HG03565 (cell line): ENCODE data around the gene PHLDB3.
A peak's percentile ranks its signal among the peaks of the same experiment; 100 is the strongest.

Source experiments
- ATAC-seq: cut with Tn5 transposase; IDR thresholded peaks from one replicate; pipeline ENCODE4 v1.9.1; 2021; ENCODE audit warnings: mild to moderate bottlenecking, moderate library complexity; ENCODE audit not compliant: unreplicated experiment

PHLDB3 gene

DNA sequence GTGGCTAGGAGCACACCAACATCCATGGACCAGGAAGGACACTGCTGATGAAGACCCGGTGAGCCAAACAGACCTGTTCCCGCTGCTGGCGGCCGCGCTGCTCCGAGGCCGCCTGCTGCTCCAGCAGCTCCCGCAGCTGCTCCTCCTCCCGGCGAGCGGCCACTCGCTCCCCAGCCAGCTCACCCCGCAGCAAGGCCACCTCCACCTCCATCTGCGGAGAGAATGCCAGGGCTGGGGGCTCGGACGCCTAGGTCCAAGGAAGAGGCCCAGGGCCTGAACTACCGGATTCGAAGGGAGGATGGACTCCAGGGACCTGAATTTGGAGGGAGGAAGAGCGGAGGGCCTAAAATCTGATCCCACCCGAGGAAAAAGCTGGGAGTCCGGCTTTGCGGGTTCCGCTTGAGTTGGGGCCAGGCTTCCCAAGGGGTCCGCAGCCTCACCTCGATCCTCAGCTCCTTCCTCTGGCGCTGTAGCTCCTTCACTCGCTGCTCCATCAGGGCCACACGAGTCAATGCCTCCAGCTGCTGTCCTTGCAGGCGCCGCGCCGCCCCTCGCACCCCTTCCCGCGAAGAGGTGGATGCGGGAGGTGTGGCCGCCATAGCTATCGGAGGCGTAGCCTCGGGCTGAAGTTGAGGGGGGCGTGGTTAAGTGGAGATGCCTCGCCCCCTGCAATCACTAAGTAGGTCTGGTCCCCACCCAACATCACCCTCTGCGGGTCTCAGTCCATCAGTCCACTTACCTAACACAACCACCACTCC is 2.7 kb downstream of the PHLDB3 start:
- no peak for ATAC-seq

GRCh38 chr19:43499042-43499441 is 5.5 kb downstream of the PHLDB3 start:
- ATAC-seq: no peak

GRCh38 chr19:43498233-43498842 is 6.2 kb downstream of the PHLDB3 start:
- ATAC-seq: no peak

DNA sequence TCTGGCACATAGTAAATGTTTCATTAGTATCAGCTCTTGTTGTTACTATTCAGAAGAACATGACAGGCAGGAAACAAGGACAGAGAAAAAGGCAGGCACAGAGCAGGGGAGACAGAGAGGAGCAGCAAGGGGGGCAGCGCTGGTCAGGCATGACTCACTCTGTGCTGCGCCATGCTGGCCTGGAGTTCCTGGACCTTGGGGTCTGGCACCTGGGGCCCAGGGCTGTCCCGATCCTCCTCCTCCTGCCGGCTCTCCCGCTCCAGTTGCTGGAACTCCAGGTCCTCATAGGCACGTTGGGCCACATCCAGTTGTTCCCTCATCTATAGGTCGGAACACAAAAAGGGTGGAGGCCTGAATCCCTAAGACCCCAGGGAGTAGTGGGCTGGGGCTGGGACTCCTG is 7.6 kb downstream of the PHLDB3 start:
- no peak for ATAC-seq

DNA sequence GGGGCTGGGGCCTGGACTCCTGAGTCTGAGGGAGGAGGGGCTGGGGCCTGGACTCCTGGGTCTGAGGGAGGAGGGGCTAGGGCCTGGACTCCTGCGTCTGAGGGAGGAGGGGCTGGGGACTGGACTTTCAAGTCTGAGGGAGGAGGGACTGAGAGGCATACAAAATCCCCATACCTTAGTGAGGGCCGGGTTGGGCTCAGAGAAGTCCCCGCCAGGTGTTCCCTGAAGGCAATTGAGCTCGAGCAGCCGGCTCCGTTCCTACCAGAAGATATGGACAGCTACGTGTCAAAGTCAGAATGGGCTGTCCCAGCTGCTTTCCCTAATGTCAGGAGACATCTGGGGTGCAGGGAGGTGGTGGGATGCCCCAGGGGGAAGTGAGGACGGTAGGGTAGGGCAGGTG is 9.5 kb downstream of the PHLDB3 start:
- ATAC-seq: no peak

- ATAC-seq: no peak
Measured at GRCh38 chr19:43490759-43491158, 13.8 kb downstream of the PHLDB3 start.

GRCh38 chr19:43489979-43490599 is 14.5 kb downstream of the PHLDB3 start:
- no peak for ATAC-seq

DNA sequence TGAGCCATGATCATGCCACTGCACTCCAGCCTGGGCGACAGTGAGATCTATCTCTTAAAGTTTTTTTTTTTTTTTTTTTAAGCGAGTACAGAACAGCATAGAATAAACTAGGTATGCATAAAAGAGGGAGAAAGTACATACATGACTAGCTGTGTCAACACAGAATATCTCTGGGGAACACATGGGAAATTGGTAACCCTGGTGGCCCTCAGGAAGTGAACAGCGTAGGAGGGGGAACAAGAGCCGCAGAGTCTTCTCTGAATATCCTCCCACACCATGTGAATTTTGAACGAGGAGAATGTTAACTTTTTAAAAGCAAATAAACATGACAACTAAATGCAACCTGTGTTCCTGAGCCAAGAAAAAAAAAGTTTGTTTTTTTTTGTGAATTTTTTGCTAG is 15.2 kb downstream of the PHLDB3 start:
- no peak for ATAC-seq

GRCh38 chr19:43488179-43488578 is 16.4 kb downstream of the PHLDB3 start:
- ATAC-seq: no peak

DNA sequence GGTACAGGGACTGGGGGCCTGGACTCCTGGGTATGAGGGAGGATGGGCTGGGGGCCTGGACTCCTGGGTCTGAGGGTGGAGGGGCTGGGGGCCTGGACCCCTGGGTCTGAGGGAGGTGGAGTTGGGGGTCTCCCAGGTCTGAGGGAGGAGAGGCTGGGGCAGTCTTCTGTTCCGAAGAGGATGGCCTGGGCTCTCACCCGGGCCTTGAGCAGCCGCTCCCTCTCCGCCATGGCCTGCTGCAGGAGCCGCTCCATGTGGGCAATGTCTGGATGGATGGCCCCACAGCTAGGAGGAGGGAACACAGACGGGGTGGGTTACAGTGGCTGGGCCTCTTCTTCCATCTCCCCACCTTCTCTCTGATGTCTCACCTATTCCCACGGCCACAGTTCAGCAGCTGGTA is 18.1 kb downstream of the PHLDB3 start:
- ATAC-seq: no peak

GRCh38 chr19:43485951-43486350 is 18.6 kb downstream of the PHLDB3 start:
- no peak for ATAC-seq

- no peak for ATAC-seq
Measured at GRCh38 chr19:43483281-43483680, 21.3 kb downstream of the PHLDB3 start.

DNA sequence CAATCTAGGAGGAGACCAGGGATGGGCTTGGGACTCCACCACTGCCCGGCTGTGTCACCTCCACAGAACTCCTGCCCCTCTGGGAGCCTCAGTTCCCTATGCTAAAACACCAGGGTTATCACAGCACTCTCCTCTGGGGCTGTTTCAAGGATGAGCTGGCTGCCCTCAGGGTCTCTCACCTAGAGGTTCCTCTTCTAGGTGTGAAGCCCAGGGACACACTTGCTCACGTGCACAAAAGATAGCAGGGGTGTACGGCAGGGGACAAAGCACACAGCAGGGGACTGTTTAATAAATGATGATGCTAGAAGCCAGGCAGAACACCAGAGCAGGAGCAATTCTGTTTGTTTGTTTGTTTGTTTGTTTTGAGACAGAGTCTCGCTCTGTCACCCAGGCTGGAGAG is 22.4 kb downstream of the PHLDB3 start:
- no peak for ATAC-seq

DNA sequence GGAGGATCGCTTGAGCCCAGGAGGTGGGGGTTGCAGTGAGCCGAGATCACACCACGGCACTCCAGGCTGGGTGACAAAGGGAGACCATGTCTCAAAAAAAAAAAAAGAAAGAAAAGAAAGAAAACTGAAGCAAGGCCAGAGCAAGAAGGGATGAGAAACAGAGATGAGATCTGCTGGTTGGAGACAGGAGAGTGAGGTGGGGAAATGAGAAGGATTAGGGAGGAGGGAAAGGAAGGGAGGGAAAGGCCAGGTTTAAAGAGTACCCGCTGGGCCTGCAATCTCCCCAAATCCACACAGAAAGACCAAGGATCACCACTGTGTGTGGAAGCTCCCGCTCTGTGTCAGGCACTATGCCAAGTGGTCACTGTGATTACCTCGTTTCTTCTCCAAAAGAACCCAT is 22.8 kb downstream of the PHLDB3 start:
- ATAC-seq: no peak

GRCh38 chr19:43480574-43480973 is 24.0 kb downstream of the PHLDB3 start:
- ATAC-seq: no peak

DNA sequence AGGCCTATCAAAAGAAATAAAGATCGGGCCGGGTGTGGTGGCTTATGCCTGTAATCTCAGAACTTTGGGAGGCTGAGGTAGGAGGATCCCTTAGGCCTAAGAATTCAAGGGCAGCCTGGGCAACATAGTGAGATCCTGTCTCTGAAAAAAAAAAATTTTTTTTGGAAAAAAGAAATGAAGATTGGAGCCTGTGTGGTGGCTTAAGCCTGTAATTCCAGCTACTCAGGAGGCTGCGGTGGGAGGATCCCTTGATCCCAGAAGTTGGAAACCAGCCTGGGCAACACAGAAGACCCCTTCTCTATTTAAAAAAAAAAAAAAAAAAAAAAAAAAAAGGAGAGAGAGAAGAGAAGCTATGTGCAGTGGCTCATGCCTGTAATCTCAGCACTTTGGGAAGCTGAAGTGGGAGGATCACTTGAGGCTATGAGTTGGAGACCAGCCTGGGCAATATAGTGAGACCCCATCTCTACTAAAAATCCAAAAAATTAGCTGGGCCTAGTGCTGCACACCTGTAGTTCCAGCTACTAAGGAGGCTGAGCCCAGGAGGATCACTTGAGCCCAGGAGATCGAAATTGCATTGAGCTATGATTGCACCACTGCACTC is 24.5 kb downstream of the PHLDB3 start:
- ATAC-seq: no peak

GRCh38 chr19:43479226-43479625 is 25.3 kb downstream of the PHLDB3 start:
- no peak for ATAC-seq

DNA sequence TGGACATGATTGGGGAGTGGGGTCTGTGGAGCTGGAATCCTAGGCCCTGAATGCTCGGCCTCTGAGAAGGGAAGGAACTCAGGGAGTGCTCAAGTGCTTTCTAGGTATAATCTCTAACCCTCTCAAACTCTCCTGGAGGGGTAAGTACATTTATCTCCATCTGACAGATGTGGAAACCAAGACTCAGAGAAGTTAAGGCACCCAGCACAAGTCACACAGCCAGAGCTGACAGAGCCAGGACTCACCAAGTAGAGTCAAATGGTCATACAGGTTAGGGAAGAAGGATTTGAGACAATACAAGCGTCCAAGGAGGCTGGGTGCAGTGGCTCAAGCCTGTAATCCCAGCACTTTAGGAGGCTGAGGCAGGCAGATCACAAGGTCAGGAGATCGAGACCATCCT is 26.2 kb downstream of the PHLDB3 start:
- ATAC-seq: no peak

- no peak for ATAC-seq
Measured at GRCh38 chr19:43476606-43477005, 27.9 kb downstream of the PHLDB3 start.

DNA sequence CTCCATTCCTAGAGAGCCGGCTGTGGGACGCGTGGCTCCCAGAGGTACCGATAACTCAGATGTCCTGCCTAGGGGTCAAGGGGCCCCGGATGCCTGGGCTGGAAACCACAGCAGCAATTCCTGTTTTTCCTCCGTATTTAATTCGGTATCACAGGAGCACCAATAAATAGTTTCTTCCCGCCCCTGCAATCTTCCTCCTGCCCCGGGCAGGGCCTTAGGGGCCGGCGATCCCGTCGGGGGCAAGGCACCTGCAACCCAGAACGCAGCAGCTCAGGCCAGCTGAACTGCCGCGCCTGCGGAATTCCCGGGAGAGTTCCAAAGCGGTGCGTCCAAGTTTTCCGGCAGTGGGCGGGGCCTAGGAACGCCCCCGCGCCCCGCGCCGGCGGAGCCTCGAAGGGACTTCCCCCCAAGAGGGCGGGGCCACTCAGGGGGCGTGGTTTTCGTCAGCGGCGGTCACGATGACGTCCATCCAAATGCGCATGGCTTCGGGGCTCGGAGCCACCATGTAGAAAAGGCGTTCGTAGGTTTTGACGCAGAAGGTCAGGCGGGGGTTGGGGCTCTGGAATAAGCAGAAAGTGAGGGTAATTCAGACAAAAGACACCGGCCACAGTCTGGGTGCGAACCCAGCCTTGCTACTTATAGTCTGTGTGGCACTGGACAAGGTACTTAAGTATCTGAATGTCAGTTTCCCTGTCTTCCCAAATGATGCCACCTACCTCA is 29.4 kb downstream of the PHLDB3 start:
- peak; percentile 75 for ATAC-seq

- no peak for ATAC-seq
Measured at GRCh38 chr19:43474487-43474886, 30.1 kb downstream of the PHLDB3 start.
